HL-60 (cell line): ENCODE measurements around the gene CHID1.

Source experiments
- CTCF ChIP-seq: IDR thresholded peaks from one replicate; pipeline ENCODE4 v1.5.1; 2011; ENCODE audit warnings: low read length, control low read depth, inconsistent platforms; ENCODE audit not compliant: insufficient read depth
- POLR2AphosphoS5 ChIP-seq: IDR thresholded peaks from 2 replicates; pipeline ENCODE4 v1.6.1; 2012; ENCODE audit warnings: low read depth
- REST ChIP-seq: IDR thresholded peaks from 2 replicates; pipeline ENCODE4 v1.6.1; 2012; ENCODE audit warnings: low read depth; ENCODE audit not compliant: insufficient replicate concordance
- SPI1 ChIP-seq: IDR thresholded peaks from 2 replicates; pipeline ENCODE4 v1.6.1; 2012; ENCODE audit warnings: low read depth, mild to moderate bottlenecking, borderline replicate concordance

- TF ChIP-seq SPI1 = no peak
- TF ChIP-seq CTCF = no peak
- TF ChIP-seq REST = no peak
- no peak for TF ChIP-seq POLR2AphosphoS5
Observed at GRCh38 chr11:889687-890475, 20.7 kb downstream of the CHID1 start.
